ENCODE data around the gene NMT2. TPM values are rescaled to one million over a fixed set of nuclear protein-coding genes. Genes with fewer than 3 reads are reported as not detected.
A peak's percentile ranks its signal among the peaks of the same experiment; 100 is the strongest.

The NMT2 gene
- polyA plus RNA-seq (2011; rRNA removed) = 36.3 and 38.2 TPM in 2 replicates
- polyA minus RNA-seq (2011; rRNA and poly(A)+ RNA removed) = 15.5 and 19.3 TPM in 2 replicates

GRCh38 chr10:15168291-15168785 is at the start of gene NMT2:
Gene NMT2 (minus strand): TSS chr10:15168693. CDS start chr10:15168612, 81 bp downstream.
- Histone ChIP-seq H3K4me3 (ENCODE audit: low read depth, low read length) (peak within 1 kb of the TSS; percentile 88), H3K27ac (ENCODE audit: low read depth, low read length) (peak within 1 kb of the TSS; percentile 31), H3K27me3 (ENCODE audit: control insufficient read depth, insufficient read depth, low read length) (no peaks in the 10 kb centered on the region), H3K9me3 (ENCODE audit: control insufficient read depth, insufficient read depth, low read length) (no peaks in the 10 kb centered on the region; the same call in 1 of the 2 replicates)
- TF ChIP-seq, protein P1, sequence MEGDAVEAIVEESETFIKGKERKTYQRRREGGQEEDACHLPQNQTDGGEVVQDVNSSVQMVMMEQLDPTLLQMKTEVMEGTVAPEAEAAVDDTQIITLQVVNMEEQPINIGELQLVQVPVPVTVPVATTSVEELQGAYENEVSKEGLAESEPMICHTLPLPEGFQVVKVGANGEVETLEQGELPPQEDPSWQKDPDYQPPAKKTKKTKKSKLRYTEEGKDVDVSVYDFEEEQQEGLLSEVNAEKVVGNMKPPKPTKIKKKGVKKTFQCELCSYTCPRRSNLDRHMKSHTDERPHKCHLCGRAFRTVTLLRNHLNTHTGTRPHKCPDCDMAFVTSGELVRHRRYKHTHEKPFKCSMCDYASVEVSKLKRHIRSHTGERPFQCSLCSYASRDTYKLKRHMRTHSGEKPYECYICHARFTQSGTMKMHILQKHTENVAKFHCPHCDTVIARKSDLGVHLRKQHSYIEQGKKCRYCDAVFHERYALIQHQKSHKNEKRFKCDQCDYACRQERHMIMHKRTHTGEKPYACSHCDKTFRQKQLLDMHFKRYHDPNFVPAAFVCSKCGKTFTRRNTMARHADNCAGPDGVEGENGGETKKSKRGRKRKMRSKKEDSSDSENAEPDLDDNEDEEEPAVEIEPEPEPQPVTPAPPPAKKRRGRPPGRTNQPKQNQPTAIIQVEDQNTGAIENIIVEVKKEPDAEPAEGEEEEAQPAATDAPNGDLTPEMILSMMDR (IDR thresholded peaks at IDR 0.05; ENCODE audit: low read depth, low read length) = peak; percentile 49
- DNase-seq (ENCODE audit: low read depth, low spot score) = no peak
- ChIA-PET POLR2A (interaction anchor here (0.6 to 1.4 kb wide), 6 partner anchors 13 to 208 kb away, joined by 3 to 5 read pairs (median 4); no protein-coding TSS in a partner anchor), CTCF (interaction anchor here (0.8 to 1.6 kb wide), 13 partner anchors 13 to 215 kb away, joined by 3 to 8 read pairs (median 4); no protein-coding TSS in a partner anchor)

DNA sequence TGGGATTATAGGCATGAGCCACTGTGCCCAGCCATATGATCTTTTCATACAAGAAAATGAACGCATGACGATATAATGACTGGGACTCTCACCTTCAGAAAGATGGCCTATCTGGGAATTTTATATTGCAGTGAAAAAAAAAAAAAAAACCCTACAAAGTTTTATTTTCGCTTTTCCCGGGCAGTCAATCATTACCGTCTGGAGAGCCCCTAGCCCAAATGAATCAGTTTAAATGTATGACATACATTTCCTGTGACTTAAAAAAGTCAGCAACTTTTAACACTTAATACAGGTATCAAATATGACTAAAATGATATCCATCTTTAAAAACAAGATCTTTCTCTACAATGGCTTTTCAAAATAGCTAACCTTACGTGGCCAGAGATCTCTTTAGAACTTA is 48.2 kb upstream of the NMT2 start:
- DNase-seq (ENCODE audit: low read depth, low spot score) = no peak
- H3K27me3 ChIP-seq (ENCODE audit: control insufficient read depth, insufficient read depth, low read length) = no peaks in the 10 kb centered on the region
- POLR2A ChIA-PET = no interaction called here
- H3K9me3 ChIP-seq (ENCODE audit: control insufficient read depth, insufficient read depth, low read length) = peaks cover 20% of the 10 kb centered on the region
- no peak overlapping the region for H3K27ac ChIP-seq (ENCODE audit: low read depth, low read length)
- TF ChIP-seq, protein P1 (IDR thresholded peaks at IDR 0.05; ENCODE audit: low read depth, low read length) = no peak
- H3K4me3 ChIP-seq (ENCODE audit: low read depth, low read length) = no peak overlapping the region
- CTCF ChIA-PET = no interaction called here

GRCh38 chr10:15214237-15214636 is 45.7 kb upstream of the NMT2 start:
- DNase-seq (ENCODE audit: low read depth, low spot score) = no peak
- ChIA-PET CTCF (no interaction called here), POLR2A (no interaction called here)
- TF ChIP-seq, protein P1 (IDR thresholded peaks at IDR 0.05; ENCODE audit: low read depth, low read length) = no peak
- peaks cover 20% of the 10 kb centered on the region for H3K9me3 ChIP-seq (ENCODE audit: control insufficient read depth, insufficient read depth, low read length)
- H3K27me3 ChIP-seq (ENCODE audit: control insufficient read depth, insufficient read depth, low read length) = no peaks in the 10 kb centered on the region
- no peak overlapping the region for H3K27ac ChIP-seq (ENCODE audit: low read depth, low read length)
- H3K4me3 ChIP-seq (ENCODE audit: low read depth, low read length) = no peak overlapping the region

DNA sequence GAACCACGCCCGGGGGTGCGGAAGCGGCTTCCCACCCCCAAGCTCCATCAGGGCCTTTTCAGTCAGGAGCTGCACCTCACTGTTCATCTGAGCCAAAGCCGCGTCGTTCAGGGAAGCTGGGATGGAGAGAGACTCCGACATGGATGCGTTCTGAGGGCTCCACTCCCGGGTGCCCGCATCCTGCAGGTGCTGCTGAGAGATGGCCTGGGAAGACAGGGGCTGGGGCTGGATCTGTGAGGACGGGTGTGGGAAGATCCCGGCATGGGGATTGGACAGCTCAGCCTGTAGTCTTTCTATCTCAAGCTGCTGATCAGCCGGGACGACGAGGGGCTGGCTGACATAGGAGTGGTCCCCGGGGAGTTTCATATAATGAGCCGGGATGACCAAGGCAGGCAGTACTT is 45.0 kb upstream of the NMT2 start:
- ChIA-PET CTCF (no interaction called here), POLR2A (no interaction called here)
- no peak for DNase-seq (ENCODE audit: low read depth, low spot score)
- TF ChIP-seq, protein P1 (IDR thresholded peaks at IDR 0.05; ENCODE audit: low read depth, low read length) = no peak
- no peak overlapping the region for H3K4me3 ChIP-seq (ENCODE audit: low read depth, low read length)
- H3K27ac ChIP-seq (ENCODE audit: low read depth, low read length) = no peak overlapping the region
- H3K27me3 ChIP-seq (ENCODE audit: control insufficient read depth, insufficient read depth, low read length) = no peaks in the 10 kb centered on the region
- peaks cover 20% of the 10 kb centered on the region for H3K9me3 ChIP-seq (ENCODE audit: control insufficient read depth, insufficient read depth, low read length)

DNA sequence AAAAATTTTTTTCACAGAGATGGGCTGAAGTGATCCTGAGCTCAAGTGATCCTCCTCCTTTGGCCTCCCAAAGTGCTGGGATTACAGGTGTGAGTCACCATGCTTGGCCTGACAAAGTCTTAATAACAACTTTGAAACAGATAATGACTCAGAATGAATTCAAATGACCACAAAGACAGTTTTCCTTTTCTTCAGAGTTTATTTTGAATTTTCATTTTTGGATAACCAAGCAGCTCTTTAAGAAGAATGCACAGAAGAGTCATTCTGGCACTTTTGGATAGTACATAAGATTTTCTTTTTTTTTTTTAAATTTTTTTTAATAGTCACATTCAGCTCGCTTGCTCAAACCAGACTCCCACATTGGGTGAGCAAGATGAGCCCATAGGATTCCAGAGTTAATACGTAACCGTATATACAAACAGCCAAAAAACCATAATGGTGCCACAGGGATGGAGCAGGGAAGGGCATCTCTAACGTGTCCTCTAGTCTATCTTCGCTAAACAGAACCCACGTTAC is 43.0 kb upstream of the NMT2 start:
- Histone ChIP-seq H3K4me3 (ENCODE audit: low read depth, low read length) (peak overlapping the region; percentile 15), H3K27me3 (ENCODE audit: control insufficient read depth, insufficient read depth, low read length) (no peaks in the 10 kb centered on the region), H3K27ac (ENCODE audit: low read depth, low read length) (peak overlapping the region; percentile 82), H3K9me3 (ENCODE audit: control insufficient read depth, insufficient read depth, low read length) (peaks cover 20% of the 10 kb centered on the region)
- TF ChIP-seq, protein P1 (IDR thresholded peaks at IDR 0.05; ENCODE audit: low read depth, low read length) = no peak
- ChIA-PET CTCF (interaction anchor here (0.7 to 1.5 kb wide), 6 partner anchors 10 to 364 kb away, joined by 3 to 13 read pairs (median 5); partner anchors contain the start of gene FAM171A1), POLR2A (interaction anchor here (0.6 to 1.4 kb wide), 5 partner anchors 12 to 118 kb away, joined by 3 to 4 read pairs (median 4); partner anchors contain the start of gene NMT2)
- DNase-seq (ENCODE audit: low read depth, low spot score) = peak; percentile 67
